C4-2B (cell line): ENCODE measurements around the gene NRXN3.

ENCODE experiments used
- CTCF ChIP-seq: fragments of 450-650 bp; conservative IDR thresholded peaks from 2 replicates; pipeline ENCODE4 v1.5.1; 2017; ENCODE audit warnings: mild to moderate bottlenecking
- ZFX ChIP-seq: fragments of 450-650 bp; IDR thresholded peaks from 2 replicates; pipeline ENCODE4 v1.6.1; 2017

GRCh38 chr14:78202163-78202562 lies 32.0 kb downstream of the NRXN3 start:
- TF ChIP-seq CTCF (no peak), ZFX (no peak)
